A673 (cell line): ENCODE data around the gene RC3H1. TPM values are rescaled to one million over a fixed set of nuclear protein-coding genes. Genes with fewer than 3 reads are reported as not detected.

Source experiments
- BruUV-seq: library from RNA; stranded (reverse); fragments of 400-500 nt; replicated peaks from 2 replicates; lab custom pipeline; 2021; lab: Mats Ljungman, UMichigan
- CTCF ChIA-PET: fragments of 300-600 bp; sonication (Branson Sonifier 250); formaldehyde crosslinking; loops from one replicate; lab custom pipeline; 2022; ENCODE audit warnings: antibody characterized with exemption; lab: Charles Lee
- POLR2A ChIA-PET: fragments of 300-600 bp; sonication (Branson Sonifier 250); formaldehyde crosslinking; loops from one replicate; lab custom pipeline; 2022; ENCODE audit warnings: antibody characterized with exemption; ENCODE audit not compliant: low non-redundant PET; lab: Charles Lee
- DNase-seq: peaks from one replicate; pipeline ENCODE4 v3.0.0-alpha.2; 2015; ENCODE audit warnings: low spot score
- H3K27ac ChIP-seq: fragments of 200-600 bp; sonication (generic); 2 replicates; pipeline ENCODE4 v1.5.1; 2016; ENCODE audit warnings: mixed run types, low read depth, mild to moderate bottlenecking, mixed read lengths, antibody characterized with exemption, low read length; ENCODE audit not compliant: poor library complexity, severe bottlenecking
- H3K27me3 ChIP-seq: fragments of 200-600 bp; sonication (generic); replicated peaks from 2 replicates; pipeline ENCODE4 v1.6.1; 2017; ENCODE audit warnings: mixed run types, low read depth, mild to moderate bottlenecking, mixed read lengths, antibody characterized with exemption, low read length; ENCODE audit not compliant: insufficient read depth, poor library complexity
- H3K36me3 ChIP-seq: fragments of 200-600 bp; sonication (generic); 2 replicates; pipeline ENCODE4 v1.6.1; 2016; ENCODE audit warnings: mixed run types, mild to moderate bottlenecking, mixed read lengths, antibody characterized with exemption, low read length; ENCODE audit not compliant: insufficient read depth, poor library complexity, severe bottlenecking
- H3K4me1 ChIP-seq: fragments of 200-600 bp; sonication (generic); 2 replicates; pipeline ENCODE4 v1.6.1; 2017; ENCODE audit warnings: mixed run types, mild to moderate bottlenecking, mixed read lengths, antibody characterized with exemption, low read length; ENCODE audit not compliant: insufficient read depth, poor library complexity, severe bottlenecking
- H3K4me3 ChIP-seq: fragments of 200-600 bp; sonication (generic); 2 replicates; pipeline ENCODE4 v1.5.1; 2016; ENCODE audit warnings: low read depth, mixed run types, mild to moderate bottlenecking, mixed read lengths, low read length; ENCODE audit not compliant: poor library complexity, severe bottlenecking
- H3K9me3 ChIP-seq: fragments of 200-600 bp; sonication (generic); 2 replicates; pipeline ENCODE4 v1.6.1; 2016; ENCODE audit warnings: mixed run types, low read depth, mild to moderate bottlenecking, mixed read lengths, antibody characterized with exemption, low read length; ENCODE audit not compliant: poor library complexity, severe bottlenecking
- EZH2 ChIP-seq: fragments of 200-600 bp; sonication (generic); IDR thresholded peaks from 2 replicates; pipeline ENCODE4 v1.6.1; 2017; ENCODE audit warnings: borderline replicate concordance, low read depth, mild to moderate bottlenecking, mixed read lengths, antibody characterized with exemption, low read length; ENCODE audit not compliant: poor library complexity, severe bottlenecking
- intact Hi-C: fragments of 100-400 bp; cut with micrococcal nuclease; formaldehyde crosslinking; loops from one replicate; pipeline ENCODE4 v1.10.0; 2022; ENCODE audit not compliant: unreplicated experiment
- total RNA-seq: library from RNA; stranded (reverse); gene quantifications from 2 replicates; pipeline ENCODE4 v1.2.3, GENCODE V29; 2021
- TF ChIP-seq, protein P1 (sequence below): fragments of 300-800, 200-600 bp; sonication (generic); conservative IDR thresholded peaks from 2 replicates; pipeline ENCODE4 v1.5.1; 2017; ENCODE audit warnings: low read depth, mild to moderate bottlenecking, antibody characterized with exemption, low read length, moderate library complexity, mixed read lengths

Gene RC3H1
- total RNA-seq, 1 experiment from 2014 or later, result 27.2 TPM

DNA sequence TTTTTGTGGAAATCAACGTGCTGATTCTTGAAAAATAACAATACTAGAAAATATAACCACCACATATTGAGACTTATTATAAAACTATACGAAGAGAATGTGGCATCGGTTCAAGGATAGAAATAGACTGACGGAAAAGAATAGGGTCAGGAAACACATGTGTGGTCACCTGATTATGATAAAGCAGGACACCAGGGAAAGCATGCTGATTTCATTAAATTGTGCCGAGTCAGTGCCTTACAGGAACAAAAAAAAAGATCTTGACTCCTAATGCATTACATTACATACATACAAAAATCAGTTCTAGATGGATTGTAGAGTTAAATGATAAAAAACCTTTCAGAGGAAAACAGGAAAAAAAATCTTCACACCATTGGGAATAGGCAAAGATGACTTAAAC is 61.5 kb downstream of the RC3H1 start:
- Histone ChIP-seq H3K27ac (no peak overlapping the region), H3K4me3 (no peak overlapping the region), H3K36me3 (peaks cover 67% of the 10 kb centered on the region), H3K27me3 (no peaks in the 10 kb centered on the region), H3K4me1 (no peaks in the 10 kb centered on the region), H3K9me3 (no peaks in the 10 kb centered on the region)
- TF ChIP-seq, protein P1, sequence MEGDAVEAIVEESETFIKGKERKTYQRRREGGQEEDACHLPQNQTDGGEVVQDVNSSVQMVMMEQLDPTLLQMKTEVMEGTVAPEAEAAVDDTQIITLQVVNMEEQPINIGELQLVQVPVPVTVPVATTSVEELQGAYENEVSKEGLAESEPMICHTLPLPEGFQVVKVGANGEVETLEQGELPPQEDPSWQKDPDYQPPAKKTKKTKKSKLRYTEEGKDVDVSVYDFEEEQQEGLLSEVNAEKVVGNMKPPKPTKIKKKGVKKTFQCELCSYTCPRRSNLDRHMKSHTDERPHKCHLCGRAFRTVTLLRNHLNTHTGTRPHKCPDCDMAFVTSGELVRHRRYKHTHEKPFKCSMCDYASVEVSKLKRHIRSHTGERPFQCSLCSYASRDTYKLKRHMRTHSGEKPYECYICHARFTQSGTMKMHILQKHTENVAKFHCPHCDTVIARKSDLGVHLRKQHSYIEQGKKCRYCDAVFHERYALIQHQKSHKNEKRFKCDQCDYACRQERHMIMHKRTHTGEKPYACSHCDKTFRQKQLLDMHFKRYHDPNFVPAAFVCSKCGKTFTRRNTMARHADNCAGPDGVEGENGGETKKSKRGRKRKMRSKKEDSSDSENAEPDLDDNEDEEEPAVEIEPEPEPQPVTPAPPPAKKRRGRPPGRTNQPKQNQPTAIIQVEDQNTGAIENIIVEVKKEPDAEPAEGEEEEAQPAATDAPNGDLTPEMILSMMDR, result no peak
- TF ChIP-seq EZH2, result no peak
- CTCF ChIA-PET, result no interaction called here
- intact Hi-C loops, result no loop called here
- POLR2A ChIA-PET, result interaction anchor here (0.8 kb wide), 1 partner anchor 28 kb away, joined by 12 read pairs; no protein-coding TSS in a partner anchor
- DNase-seq, result no peak
- BruUV-seq, result no TSS peak

- Histone ChIP-seq H3K9me3 (no peaks in the 10 kb centered on the region), H3K27ac (no peak overlapping the region), H3K36me3 (peaks cover 51% of the 10 kb centered on the region), H3K4me3 (no peak overlapping the region), H3K27me3 (no peaks in the 10 kb centered on the region), H3K4me1 (no peaks in the 10 kb centered on the region)
- TF ChIP-seq EZH2, result no peak
- TF ChIP-seq, protein P1, result no peak
- intact Hi-C loops, result no loop called here
- ChIA-PET CTCF (no interaction called here), POLR2A (no interaction called here)
- BruUV-seq, result no TSS peak
- no peak for DNase-seq
Measured at GRCh38 chr1:173954179-173954578, 68.0 kb downstream of the RC3H1 start.

DNA sequence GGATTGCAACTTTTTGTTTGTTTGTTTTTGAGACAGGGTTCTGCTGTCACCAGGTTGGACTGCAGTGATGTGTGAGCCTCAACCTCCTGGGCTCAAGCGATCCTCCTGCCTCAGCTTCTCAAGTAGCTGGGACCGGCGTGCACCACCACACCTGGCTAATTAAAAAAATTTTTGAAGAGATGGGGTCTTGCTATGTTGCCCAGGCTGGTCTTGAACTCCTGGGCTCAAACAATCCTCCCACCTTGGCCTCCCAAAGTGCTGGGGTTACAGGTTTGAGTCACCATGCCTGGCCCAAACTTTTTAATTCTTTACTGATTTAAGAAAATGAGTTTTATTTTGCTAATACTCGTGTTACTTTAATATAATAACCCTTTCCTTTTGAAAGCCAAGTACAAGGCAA is 73.6 kb downstream of the RC3H1 start:
- H3K4me3 ChIP-seq, result no peak overlapping the region
- no peaks in the 10 kb centered on the region for H3K9me3 ChIP-seq
- ChIA-PET POLR2A (no interaction called here), CTCF (no interaction called here)
- H3K27me3 ChIP-seq, result no peaks in the 10 kb centered on the region
- no peak overlapping the region for H3K27ac ChIP-seq
- DNase-seq, result no peak
- H3K4me1 ChIP-seq, result no peaks in the 10 kb centered on the region
- H3K36me3 ChIP-seq, result peaks cover 63% of the 10 kb centered on the region
- no peak for TF ChIP-seq EZH2
- intact Hi-C loops, result no loop called here
- no TSS peak for BruUV-seq

GRCh38 chr1:173946380-173946921 is 75.7 kb downstream of the RC3H1 start:
- H3K4me3 ChIP-seq, result no peak overlapping the region
- H3K36me3 ChIP-seq, result peaks cover 54% of the 10 kb centered on the region
- no peaks in the 10 kb centered on the region for H3K9me3 ChIP-seq
- TF ChIP-seq, protein P1, result no peak
- TF ChIP-seq EZH2, result no peak
- intact Hi-C loops, result no loop called here
- H3K27ac ChIP-seq, result no peak overlapping the region
- BruUV-seq, result no TSS peak
- no peaks in the 10 kb centered on the region for H3K4me1 ChIP-seq
- ChIA-PET POLR2A (no interaction called here), CTCF (no interaction called here)
- DNase-seq, result no peak
- no peaks in the 10 kb centered on the region for H3K27me3 ChIP-seq
